HL-60/S4 (cell line): ENCODE results near the gene PDE3B.

Experiments
- in situ Hi-C: fragments of 300-500 bp; cut with MboI; formaldehyde crosslinking; loops from 2 replicates; pipeline ENCODE4 v1.14.3; 2022; ENCODE audit warnings: low sequenced_read_pairs

The PDE3B gene

GRCh38 chr11:14873632-14874031 lies 230.0 kb downstream of the PDE3B start:
- in situ Hi-C loops: no loop called here

- in situ Hi-C loops: loop anchor here (25.0 kb wide), 1 partner anchor 363 kb away; the partner anchor contains the start of gene PSMA1
These were observed 231.6 kb downstream of the PDE3B start for GRCh38 chr11:14875163-14875562.

GRCh38 chr11:14881576-14882193 lies 238.1 kb downstream of the PDE3B start:
- in situ Hi-C loops: loop anchor here (25.0 kb wide), 1 partner anchor 369 kb away; the partner anchor contains the start of gene PSMA1

- in situ Hi-C loops: loop anchor here (25.0 kb wide), 1 partner anchor 370 kb away; the partner anchor contains the start of gene PSMA1
These were observed 238.6 kb downstream of the PDE3B start for GRCh38 chr11:14882196-14882595.

GRCh38 chr11:14883683-14884082 lies 240.1 kb downstream of the PDE3B start:
- in situ Hi-C loops: loop anchor here (25.0 kb wide), 1 partner anchor 371 kb away; the partner anchor contains the start of gene PSMA1

GRCh38 chr11:14884667-14885273 lies 241.2 kb downstream of the PDE3B start:
- in situ Hi-C loops: loop anchor here (25.0 kb wide), 1 partner anchor 372 kb away; the partner anchor contains the start of gene PSMA1

GRCh38 chr11:14886513-14886912 lies 242.9 kb downstream of the PDE3B start:
- in situ Hi-C loops: loop anchor here (25.0 kb wide), 1 partner anchor 374 kb away; the partner anchor contains the start of gene PSMA1

- in situ Hi-C loops: loop anchor here (25.0 kb wide), 1 partner anchor 379 kb away; the partner anchor contains the start of gene PSMA1
These were observed 247.8 kb downstream of the PDE3B start for GRCh38 chr11:14891143-14892035.

- in situ Hi-C loops: loop anchor here (25.0 kb wide), 1 partner anchor 380 kb away; the partner anchor contains the start of gene PSMA1
These were observed 248.5 kb downstream of the PDE3B start, which contains the start of gene CYP2R1 for GRCh38 chr11:14892036-14892556. TSS of gene CYP2R1 (minus strand) at chr11:14892231. CDS start at chr11:14892205, 26 bp downstream.

GRCh38 chr11:14892577-14892976 lies 249.0 kb downstream of the PDE3B start:
- in situ Hi-C loops: loop anchor here (25.0 kb wide), 1 partner anchor 380 kb away; the partner anchor contains the start of gene PSMA1

GRCh38 chr11:14894657-14895598 lies 251.3 kb downstream of the PDE3B start:
- in situ Hi-C loops: loop anchor here (25.0 kb wide), 1 partner anchor 383 kb away; the partner anchor contains the start of gene PSMA1

- in situ Hi-C loops: loop anchor here (25.0 kb wide), 1 partner anchor 386 kb away; the partner anchor contains the start of gene PSMA1
These were observed 254.8 kb downstream of the PDE3B start for GRCh38 chr11:14898355-14898754.

- in situ Hi-C loops: loop anchor here (25.0 kb wide), 1 partner anchor 387 kb away; the partner anchor contains the start of gene PSMA1
These were observed 255.3 kb downstream of the PDE3B start for GRCh38 chr11:14898906-14899305.

GRCh38 chr11:14902650-14903350 lies 259.2 kb downstream of the PDE3B start:
- in situ Hi-C loops: no loop called here

- in situ Hi-C loops: no loop called here
These were observed 261.1 kb downstream of the PDE3B start for GRCh38 chr11:14904745-14905103.

- in situ Hi-C loops: no loop called here
These were observed 261.8 kb downstream of the PDE3B start for GRCh38 chr11:14905104-14906033.

GRCh38 chr11:14906578-14906977 lies 263.0 kb downstream of the PDE3B start:
- in situ Hi-C loops: no loop called here

GRCh38 chr11:14906993-14907392 lies 263.4 kb downstream of the PDE3B start:
- in situ Hi-C loops: no loop called here
